ENCODE data around the gene CYTIP. TPM values are rescaled to one million over a fixed set of nuclear protein-coding genes. Genes with fewer than 3 reads are reported as not detected.

CYTIP gene
- polyA plus RNA-seq, 1 experiment, result not detected

- POLR2A ChIA-PET, result interaction anchor here (0.6 kb wide), 1 partner anchor 91 kb away, joined by 3 read pairs; no protein-coding TSS in a partner anchor
- DNase-seq (ENCODE audit: low read depth), result no peak
Observed at GRCh38 chr2:157433394-157433793, 10.5 kb downstream of the CYTIP start.

GRCh38 chr2:157432475-157433106, 11.3 kb downstream of the CYTIP start:
- Histone ChIP-seq H3K27me3 (ENCODE audit: control insufficient read depth, insufficient read depth, low read length) (no peaks in the 10 kb centered on the region), H3K36me3 (ENCODE audit: control insufficient read depth, insufficient read depth, low read length) (no peaks in the 10 kb centered on the region), H3K4me3 (ENCODE audit: low read depth, low read length) (no peak overlapping the region)
- POLR2A ChIA-PET, result no interaction called here
- no peak for TF ChIP-seq CTCF (IDR thresholded peaks at IDR 0.05; ENCODE audit: insufficient read depth, low read depth, low read length)
- no peak for DNase-seq (ENCODE audit: low read depth)
- CTCF ChIA-PET, result interaction anchor here (1.3 kb wide), 1 partner anchor 15 kb away, joined by 3 read pairs; no protein-coding TSS in a partner anchor

More at GRCh38 chr2:157433394-157433793, 10.5 kb downstream of the CYTIP start:
- Histone ChIP-seq H3K36me3 (ENCODE audit: control insufficient read depth, insufficient read depth, low read length) (no peaks in the 10 kb centered on the region), H3K4me3 (ENCODE audit: low read depth, low read length) (no peak overlapping the region), H3K27me3 (ENCODE audit: control insufficient read depth, insufficient read depth, low read length) (no peaks in the 10 kb centered on the region)
- no peak for TF ChIP-seq CTCF (IDR thresholded peaks at IDR 0.05; ENCODE audit: insufficient read depth, low read depth, low read length)
- CTCF ChIA-PET, result no interaction called here

- TF ChIP-seq CTCF (IDR thresholded peaks at IDR 0.05; ENCODE audit: insufficient read depth, low read depth, low read length), result no peak
- no peaks in the 10 kb centered on the region for H3K27me3 ChIP-seq (ENCODE audit: control insufficient read depth, insufficient read depth, low read length)
- no peaks in the 10 kb centered on the region for H3K36me3 ChIP-seq (ENCODE audit: control insufficient read depth, insufficient read depth, low read length)
- H3K4me3 ChIP-seq (ENCODE audit: low read depth, low read length), result no peak overlapping the region
- ChIA-PET POLR2A (no interaction called here), CTCF (interaction anchor here (0.5 to 1.3 kb wide), 2 partner anchors 17 kb away, joined by 3 read pairs; no protein-coding TSS in a partner anchor)
- DNase-seq (ENCODE audit: low read depth), result no peak
Observed at GRCh38 chr2:157431176-157431575, 12.7 kb downstream of the CYTIP start.

- Histone ChIP-seq H3K4me3 (ENCODE audit: low read depth, low read length) (no peak overlapping the region), H3K36me3 (ENCODE audit: control insufficient read depth, insufficient read depth, low read length) (no peaks in the 10 kb centered on the region), H3K27me3 (ENCODE audit: control insufficient read depth, insufficient read depth, low read length) (no peaks in the 10 kb centered on the region)
- no peak for DNase-seq (ENCODE audit: low read depth)
- TF ChIP-seq CTCF (IDR thresholded peaks at IDR 0.05; ENCODE audit: insufficient read depth, low read depth, low read length), result no peak
- CTCF ChIA-PET, result no interaction called here
- POLR2A ChIA-PET, result no interaction called here
Observed at GRCh38 chr2:157428500-157429175, 15.3 kb downstream of the CYTIP start.

GRCh38 chr2:157427922-157428303, 16.0 kb downstream of the CYTIP start:
- Histone ChIP-seq H3K4me3 (ENCODE audit: low read depth, low read length) (no peak overlapping the region), H3K36me3 (ENCODE audit: control insufficient read depth, insufficient read depth, low read length) (no peaks in the 10 kb centered on the region), H3K27me3 (ENCODE audit: control insufficient read depth, insufficient read depth, low read length) (no peaks in the 10 kb centered on the region)
- DNase-seq (ENCODE audit: low read depth), result no peak
- POLR2A ChIA-PET, result no interaction called here
- no peak for TF ChIP-seq CTCF (IDR thresholded peaks at IDR 0.05; ENCODE audit: insufficient read depth, low read depth, low read length)
- CTCF ChIA-PET, result no interaction called here

Measured in BJ (cell line).